GM12873 (cell line): ENCODE results near the gene BBIP1.

Experiments used
- CTCF ChIP-seq: IDR thresholded peaks from 2 replicates; pipeline ENCODE4 v1.5.1; 2012; ENCODE audit warnings: low read depth, mild to moderate bottlenecking, moderate library complexity, low read length, control low read depth; ENCODE audit not compliant: insufficient read depth; ENCODE audit errors: missing control alignments

The BBIP1 gene

DNA sequence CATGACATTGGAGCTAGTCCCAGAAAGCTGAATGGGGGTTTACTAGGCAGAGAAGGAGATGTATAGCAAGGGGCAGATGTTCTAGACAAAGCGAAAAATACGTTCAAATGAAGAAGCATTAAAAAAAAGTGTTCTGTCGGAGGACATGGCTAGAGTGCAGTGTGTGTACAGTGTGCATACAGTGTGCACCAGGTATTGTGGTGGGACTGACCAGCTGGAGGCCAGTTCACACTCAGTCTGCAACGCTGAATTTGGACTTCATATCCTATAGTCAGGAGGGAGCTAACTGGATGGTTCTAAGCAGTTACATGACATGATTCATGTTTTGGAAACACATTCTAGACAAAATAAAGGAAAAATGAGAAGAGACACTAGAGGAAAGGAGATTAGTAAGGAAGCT lies 8.8 kb downstream of the BBIP1 start:
- TF ChIP-seq CTCF = no peak

DNA sequence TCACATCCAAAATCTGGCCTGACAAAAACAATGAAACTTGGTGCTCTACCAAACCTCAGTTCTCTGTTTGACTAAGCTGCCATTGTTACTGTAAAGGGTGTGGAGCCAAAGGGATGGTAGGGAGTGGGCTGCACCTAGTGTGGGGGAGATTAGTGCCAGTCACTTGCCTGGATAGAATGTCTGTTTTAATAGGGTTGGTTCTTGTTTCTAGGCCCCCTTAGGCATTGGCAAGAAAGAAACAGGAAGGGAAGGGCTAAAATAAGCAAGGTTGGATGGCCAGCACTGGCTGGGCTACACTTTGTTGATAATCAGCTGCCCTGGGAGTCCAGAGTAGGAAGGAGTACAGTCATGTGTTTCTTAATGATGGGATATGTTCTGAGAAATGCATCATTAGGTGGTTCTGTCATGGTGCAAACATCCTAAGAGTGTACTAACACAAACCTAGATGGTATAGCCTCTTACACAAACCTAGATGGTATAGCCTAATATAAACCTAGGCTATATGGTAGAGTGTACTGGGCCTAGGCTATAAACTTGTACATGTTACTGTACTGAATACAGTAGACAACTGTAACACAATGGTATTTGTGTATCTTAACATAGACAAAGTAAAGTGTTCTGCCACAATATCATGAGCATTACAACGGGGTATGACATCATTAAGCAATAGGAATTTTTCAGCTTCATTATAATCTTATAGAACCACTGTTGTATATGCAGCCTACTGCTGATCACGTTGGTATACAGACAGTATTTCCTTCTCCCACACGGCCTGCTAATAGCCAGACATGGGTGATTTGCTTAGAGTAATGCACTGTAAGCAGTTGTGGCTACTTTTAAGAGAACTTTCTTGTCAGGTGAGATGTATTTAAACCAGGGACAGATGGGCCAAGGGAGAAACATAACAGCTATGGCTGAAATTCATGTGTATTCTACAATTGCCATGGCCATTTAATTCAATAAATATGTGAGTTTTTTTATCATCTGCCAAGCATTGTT lies 15.4 kb downstream of the BBIP1 start:
- TF ChIP-seq CTCF = no peak

DNA sequence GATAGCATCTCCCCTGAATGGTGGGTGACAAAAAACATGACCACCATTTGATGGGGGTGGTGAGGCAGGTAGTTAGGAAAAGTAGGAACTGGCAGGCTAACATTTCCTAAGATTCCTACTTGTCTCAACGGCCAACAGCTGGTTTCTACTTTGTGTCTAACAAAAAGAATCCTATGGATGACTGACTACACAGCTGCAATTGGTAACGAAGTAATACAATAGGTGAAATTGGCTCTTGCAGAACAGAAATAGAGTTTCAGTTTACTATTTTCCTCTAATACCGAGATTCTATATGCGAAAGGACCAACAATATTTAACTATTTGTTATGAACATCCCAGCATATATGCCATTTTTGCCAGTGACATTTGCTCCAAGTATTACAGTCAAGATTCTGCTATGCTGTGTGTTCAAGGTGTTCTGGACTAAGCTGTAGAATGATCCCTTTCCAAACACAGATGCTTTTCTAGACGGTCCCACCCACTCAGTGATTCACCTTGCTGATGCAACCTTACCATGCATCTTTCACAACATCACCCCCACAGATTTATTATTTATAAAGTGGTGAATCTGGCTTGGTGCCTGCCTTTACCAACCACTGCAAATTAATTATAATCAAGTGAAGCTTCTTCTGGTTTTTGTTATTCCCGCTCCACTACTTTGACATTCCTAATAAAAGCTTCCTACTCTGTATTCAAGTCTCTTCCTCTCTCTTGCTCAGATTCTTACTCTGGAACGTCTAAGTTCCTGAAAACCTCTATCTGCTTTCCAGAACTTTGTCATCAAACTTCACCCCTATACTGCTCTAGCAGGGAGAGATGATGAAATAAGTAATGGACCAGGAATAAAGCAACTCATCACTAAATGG lies 16.8 kb downstream of the BBIP1 start:
- no peak for TF ChIP-seq CTCF

- no peak for TF ChIP-seq CTCF
Observed at GRCh38 chr10:110900983-110901382, 18.0 kb downstream of the BBIP1 start.

GRCh38 chr10:110898391-110898790 lies 20.6 kb downstream of the BBIP1 start:
- no peak for TF ChIP-seq CTCF

- TF ChIP-seq CTCF = no peak
Observed at GRCh38 chr10:110897184-110897583, 21.8 kb downstream of the BBIP1 start.

GRCh38 chr10:110893559-110894179 lies 25.3 kb downstream of the BBIP1 start:
- TF ChIP-seq CTCF = peak; percentile 45
